HG03342 (cell line): ENCODE data around the gene ZNHIT1.
A peak's percentile ranks its signal among the peaks of the same experiment; 100 is the strongest.
"Not testable (repeated sequence)": the region's sequence is repeated elsewhere in the genome, so short reads cannot be mapped to it uniquely, and the experiment has no call there.

Experiments used
- ATAC-seq: cut with Tn5 transposase; IDR thresholded peaks from one replicate; pipeline ENCODE4 v1.9.1; 2021; ENCODE audit warnings: mild to moderate bottlenecking, moderate library complexity; ENCODE audit not compliant: unreplicated experiment

ZNHIT1 gene

DNA sequence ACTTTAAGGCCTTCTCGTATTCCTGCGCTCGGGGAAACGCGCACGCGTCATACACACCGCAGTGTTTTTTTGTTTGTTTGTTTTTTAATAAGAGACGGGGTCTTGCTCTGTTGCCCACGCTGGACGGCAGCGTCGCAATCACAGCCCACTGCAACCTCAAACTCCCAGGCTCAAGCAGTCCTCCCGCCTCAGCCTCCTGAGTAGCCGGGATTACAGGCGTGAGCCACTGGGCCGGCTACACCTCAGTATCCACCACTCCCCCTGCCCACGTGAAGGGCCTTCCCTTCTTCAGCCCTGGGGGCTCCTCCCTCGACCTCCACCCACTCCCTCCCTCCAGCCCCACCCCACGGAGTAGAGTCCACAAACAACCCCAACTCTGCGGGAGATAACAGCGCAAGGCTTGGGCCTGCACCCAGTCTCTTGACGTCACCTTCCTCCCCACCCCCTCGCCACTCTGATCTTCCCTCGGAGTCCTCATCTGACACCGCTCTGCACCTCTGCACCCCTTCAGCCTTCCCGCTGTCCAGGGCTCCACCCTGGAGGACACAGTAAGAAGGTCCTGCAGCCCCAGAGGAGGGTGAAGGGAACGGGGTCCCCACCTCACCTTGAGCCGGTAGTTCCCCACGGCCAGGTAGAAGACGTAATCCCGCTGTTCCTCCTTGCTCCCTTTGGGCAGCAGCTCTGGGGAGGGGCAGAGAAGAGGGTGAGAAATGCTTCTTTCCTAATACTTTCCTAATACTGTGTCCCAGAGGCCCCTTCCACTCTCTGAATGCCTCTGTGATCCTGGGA, 22.5 kb downstream of the ZNHIT1 start:
- no peak for ATAC-seq

- no peak for ATAC-seq
Observed at GRCh38 chr7:101241015-101241363, 23.0 kb downstream of the ZNHIT1 start.

- ATAC-seq: no peak
Observed at GRCh38 chr7:101241443-101242349, 23.7 kb downstream of the ZNHIT1 start.

DNA sequence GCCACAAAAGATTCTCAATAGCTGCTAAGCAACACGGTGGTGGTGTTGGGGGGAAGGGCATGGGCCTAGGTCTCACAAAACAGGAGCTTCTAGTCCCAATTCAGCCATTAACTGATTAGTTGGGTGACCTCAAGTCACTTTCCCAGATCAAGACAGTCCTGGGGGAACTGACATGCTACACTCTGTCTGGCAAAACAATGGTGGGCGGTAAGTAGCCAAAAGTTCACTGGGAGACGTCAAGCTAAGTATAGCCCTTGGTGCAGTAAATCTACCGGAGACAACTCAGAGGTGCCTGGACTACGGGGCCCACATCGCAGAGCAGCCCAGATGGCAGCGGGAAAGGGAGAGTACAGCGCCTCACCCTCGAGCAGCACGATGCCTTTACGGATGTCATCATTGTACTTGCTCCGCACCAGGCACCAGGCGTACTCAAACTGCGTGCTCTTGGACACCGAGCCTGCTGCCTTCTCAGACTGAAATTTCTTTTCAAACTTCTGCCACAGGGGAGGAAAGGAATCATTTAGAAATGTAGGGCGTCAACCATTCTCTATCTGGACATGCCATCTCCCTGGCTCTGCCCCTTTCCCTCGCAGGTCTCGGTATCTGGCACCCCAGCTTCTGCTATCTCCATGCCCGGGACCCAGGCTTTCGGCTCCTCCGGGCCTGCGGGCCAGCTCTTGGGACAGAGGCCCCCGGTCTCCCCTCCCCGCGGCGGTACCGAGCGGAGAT, 25.8 kb downstream of the ZNHIT1 start:
- ATAC-seq: no peak

GRCh38 chr7:101244375-101245146, 26.6 kb downstream of the ZNHIT1 start, which contains the start of gene FIS1:
FIS1 (minus strand) TSS chr7:101245081; CDS start chr7:101245004, 77 bp downstream.
- peak; percentile 89 for ATAC-seq

- no peak for ATAC-seq
Observed at GRCh38 chr7:101245147-101245668, 27.2 kb downstream of the ZNHIT1 start.

DNA sequence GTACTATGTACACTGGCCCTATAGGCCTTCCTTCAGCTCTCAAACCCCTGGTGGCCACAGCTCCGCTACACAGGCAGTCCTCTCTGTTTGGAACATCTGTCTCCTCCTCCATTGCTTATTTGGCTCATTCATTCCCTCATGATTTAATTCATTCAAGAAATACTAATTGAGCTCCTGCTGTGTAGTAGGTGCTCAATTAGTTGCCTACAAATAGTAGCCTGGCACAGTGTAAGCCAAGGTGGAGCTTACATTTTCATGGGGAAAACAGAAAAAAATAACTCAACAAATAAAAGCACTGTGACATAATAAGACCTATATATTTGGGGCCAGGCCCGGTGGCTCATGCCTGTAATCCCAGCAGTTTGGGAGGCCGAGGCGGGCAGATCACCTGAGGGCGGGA, 30.3 kb downstream of the ZNHIT1 start:
- no peak for ATAC-seq

GRCh38 chr7:101250324-101250723, 32.4 kb downstream of the ZNHIT1 start:
- ATAC-seq: no peak

DNA sequence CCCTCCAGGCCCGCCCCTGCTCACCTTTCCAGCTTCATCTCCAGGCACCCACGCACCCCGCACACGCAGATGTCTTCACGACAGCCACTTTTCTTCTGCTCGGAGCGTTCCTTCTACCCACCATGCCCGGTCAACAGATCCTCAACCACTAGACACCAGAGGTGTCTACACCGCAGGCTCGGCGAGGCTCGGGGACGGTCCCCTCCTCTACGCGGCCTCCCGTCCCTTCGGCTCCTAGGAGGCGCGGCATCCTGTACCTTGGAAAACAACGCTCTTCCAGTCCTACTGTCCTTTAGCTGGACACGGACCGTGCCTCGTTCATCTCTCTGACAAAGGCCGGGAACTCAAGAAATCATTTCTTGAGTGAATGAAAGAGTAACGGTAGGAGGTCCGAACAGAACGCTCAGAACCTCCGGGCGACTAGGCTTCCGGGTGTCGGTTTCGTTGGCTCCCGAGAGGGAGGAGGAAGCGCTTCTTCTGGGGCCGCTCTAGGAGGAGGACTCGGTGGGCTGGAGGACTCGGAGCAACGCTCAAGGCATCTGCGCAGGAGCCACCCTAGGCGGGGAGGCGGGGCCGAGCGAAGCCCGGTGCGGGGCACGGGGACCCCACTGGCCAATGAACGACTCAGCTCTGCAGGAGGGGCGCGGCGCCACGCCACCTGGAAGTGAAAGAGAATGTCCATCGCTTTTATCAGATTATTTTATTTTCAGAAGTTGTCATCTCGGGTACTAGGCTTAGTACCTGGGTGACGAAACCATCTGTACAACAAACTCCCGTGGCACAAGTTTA, 34.1 kb downstream of the ZNHIT1 start:
- ATAC-seq: peak; percentile 98

DNA sequence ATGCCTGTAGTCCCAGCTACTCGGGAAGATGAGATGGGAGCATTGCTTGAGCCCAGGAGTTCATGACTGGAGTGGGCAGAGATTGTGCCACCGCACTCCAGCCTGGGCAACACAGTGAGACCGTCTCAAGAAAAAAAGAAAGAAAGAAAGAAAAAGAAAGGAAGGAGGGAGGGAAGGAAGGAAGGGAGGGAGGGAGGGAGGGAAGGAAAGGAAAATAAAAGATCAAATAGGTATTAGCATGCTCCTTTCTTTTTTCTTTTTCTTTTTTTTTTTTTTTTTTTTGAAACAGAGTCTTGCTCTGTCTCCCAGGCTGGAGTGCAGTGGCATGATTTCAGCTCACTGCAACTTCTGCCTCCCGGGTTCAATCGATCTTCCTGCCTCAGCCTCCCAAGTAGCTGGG, 35.2 kb downstream of the ZNHIT1 start:
- ATAC-seq: not testable (repeated sequence)

GRCh38 chr7:101255796-101256195, 37.8 kb downstream of the ZNHIT1 start:
- no peak for ATAC-seq

DNA sequence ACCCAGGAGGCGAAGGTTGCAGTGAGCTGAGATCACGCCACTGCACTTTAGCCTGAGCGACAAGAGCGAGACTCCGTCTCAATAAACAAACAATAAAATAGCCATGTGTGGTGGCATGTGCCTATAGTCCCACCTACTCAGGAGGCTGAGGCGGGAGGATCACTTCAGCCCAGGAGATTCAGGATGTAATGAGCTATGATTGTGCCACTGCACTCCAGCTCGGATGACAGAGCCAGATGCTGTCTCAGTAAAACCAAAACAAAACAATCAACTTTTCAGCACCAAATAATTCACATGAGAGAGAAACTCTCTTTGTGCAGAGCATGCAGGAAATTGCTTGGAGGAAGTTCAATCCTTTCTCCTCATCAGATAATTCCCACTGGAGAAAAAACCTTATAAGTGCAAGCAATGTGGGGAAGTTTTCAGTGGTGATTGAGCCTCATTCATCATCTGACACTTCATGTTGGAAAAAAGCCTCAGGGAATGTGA, 40.3 kb downstream of the ZNHIT1 start:
- no peak for ATAC-seq

GRCh38 chr7:101264102-101264706, 46.2 kb downstream of the ZNHIT1 start:
- ATAC-seq: not testable (repeated sequence)

- ATAC-seq: no peak
Observed at GRCh38 chr7:101265622-101266516, 47.9 kb downstream of the ZNHIT1 start.

DNA sequence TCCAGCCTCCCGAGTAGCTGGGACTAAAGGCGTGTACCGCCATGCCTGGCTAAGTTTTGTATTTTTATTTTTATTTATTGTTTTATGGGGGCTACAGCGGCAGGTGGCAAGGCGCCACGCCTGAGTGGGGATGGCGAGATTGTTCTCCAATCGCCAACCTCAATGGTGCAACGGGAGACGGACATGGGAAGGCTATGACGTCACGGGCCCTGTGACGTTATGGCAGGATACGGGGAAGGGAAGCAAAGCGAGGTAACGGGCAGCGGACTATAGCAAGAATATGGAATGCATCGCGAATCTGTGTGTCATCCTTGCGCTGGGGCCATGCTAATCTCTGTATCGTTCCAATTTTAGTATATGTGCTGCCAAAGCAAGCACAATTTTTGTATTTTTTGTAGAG, 51.7 kb downstream of the ZNHIT1 start:
- no peak for ATAC-seq

- ATAC-seq: no peak
Observed at GRCh38 chr7:101271021-101271420, 53.1 kb downstream of the ZNHIT1 start.

DNA sequence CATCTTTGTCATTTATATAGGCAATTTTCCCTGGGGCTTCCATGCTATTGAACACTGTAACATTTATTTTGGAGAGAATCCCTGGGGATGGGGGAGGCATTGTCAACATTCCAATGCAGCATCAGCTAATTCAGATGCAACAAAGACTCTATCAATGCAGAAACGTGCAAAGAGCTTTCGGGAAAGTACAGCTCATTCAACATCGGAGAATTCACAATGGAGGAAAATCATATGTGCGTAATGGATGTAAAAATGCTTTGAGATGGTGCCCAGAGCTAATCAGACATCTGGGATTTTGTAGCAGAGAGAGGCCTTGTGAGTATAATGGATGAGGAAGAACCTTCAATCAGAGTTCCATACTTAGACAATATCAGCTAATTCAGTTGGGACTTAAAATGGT, 55.2 kb downstream of the ZNHIT1 start:
- ATAC-seq: no peak
